ENCODE results near the gene C6orf118. TPM values are rescaled to one million over a fixed set of nuclear protein-coding genes. Genes with fewer than 3 reads are reported as not detected.

C6orf118 gene
- not detected for polyA plus RNA-seq (2012; ENCODE audit: insufficient read depth, insufficient read length)

GRCh38 chr6:165308926-165309731 is at the start of gene C6orf118:
Gene C6orf118 (minus strand): TSS chr6:165309605. CDS start chr6:165309586, 19 bp downstream.
- no peak within 1 kb of the TSS for H3K4me3 ChIP-seq (ENCODE audit: low read length)
- DNase-seq (ENCODE audit: low read depth, low spot score) = peak; percentile 2

DNA sequence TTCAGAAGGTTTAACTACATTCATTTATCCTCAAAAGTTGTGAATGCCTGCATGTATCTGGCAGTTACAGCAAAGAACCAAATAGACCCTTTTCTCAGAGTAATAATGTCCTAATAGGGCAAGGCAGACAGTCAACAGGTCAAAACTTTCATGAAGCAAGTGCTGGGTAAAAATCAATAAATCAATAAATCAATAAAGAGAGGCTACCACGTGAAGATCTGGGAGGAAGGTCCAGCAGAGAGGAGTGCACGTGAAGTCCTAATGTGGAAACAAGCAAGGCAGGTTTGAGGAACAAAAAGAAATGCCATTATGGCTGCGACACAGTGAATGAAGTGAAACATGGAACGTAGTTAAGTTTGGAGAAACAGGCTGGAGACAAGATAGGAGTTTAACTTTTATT is 36.3 kb upstream of the C6orf118 start:
- no peak for DNase-seq (ENCODE audit: low read depth, low spot score)
- H3K4me3 ChIP-seq (ENCODE audit: low read length) = no peak overlapping the region

DNA sequence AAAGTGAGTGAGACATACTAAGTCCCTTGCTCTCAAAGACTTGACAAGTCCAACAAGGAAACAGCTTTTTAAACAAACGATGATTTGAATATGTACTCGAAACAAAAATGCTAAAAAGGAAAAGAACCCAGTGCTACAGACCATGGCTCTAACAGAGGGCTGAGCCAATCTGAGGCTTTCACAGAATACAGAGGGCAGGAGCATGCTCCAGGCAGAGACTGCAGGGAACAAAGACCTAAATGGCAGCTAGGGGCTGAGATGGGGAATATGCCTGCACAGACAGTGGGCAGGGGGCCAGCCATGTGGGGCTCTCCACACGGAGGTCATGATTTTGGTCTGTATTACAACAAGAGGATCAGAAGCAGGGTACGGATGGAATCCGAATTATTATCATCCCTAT is 31.1 kb upstream of the C6orf118 start:
- H3K4me3 ChIP-seq (ENCODE audit: low read length) = no peak overlapping the region
- DNase-seq (ENCODE audit: low read depth, low spot score) = no peak

GRCh38 chr6:165325609-165326008 is 16.2 kb upstream of the C6orf118 start:
- no peak overlapping the region for H3K4me3 ChIP-seq (ENCODE audit: low read length)
- DNase-seq (ENCODE audit: low read depth, low spot score) = no peak

DNA sequence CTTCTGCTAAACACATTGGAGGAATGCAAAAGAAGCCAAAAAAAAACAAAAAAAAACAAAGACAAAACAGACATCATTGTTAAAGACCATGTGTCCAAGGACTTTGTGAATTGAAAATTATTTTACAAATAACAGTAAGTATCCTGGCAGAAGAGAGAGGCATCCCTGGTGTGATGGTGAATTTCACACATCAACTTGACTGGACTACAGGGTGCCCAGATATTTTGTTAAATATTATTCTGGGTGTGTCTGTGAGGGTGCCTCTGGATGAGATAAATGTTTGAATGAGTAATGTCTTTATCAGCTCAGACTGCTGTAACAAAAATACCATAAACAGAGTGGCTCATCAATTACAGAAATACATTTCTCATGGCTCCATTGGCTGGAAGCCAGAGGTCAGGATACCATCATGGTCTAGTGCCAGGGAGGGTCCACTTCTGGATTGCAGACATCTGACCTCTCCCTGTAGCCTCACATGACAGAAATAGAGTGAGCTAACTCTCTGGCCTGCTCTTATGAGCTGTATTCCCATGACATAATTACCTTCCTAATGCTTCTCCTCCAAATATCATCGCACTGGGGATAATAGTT is 12.2 kb upstream of the C6orf118 start:
- no peak for DNase-seq (ENCODE audit: low read depth, low spot score)

DNA sequence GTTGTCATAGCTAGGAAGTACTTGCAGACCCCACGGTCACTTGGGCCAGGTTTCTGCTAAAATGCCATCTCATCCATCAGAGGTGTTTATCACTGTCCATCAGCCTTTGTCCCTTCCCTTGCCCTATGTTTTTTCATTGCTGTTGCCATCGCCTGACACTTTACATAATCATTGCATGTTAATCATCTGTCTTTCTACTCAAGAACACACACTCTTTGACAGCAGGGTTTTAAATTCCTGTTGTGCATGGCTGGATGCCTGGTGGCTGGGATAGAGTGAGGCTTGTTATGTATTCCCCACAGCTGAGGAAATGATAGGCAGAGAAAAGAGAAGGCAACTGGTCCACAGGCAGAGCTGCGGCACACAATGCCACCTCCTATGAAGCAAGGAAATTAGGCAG is 11.7 kb upstream of the C6orf118 start:
- DNase-seq (ENCODE audit: low read depth, low spot score) = no peak
- no peak overlapping the region for H3K4me3 ChIP-seq (ENCODE audit: low read length)

More for the DNA sequence above, 12.2 kb upstream of the C6orf118 start:
- no peak overlapping the region for H3K4me3 ChIP-seq (ENCODE audit: low read length)

DNA sequence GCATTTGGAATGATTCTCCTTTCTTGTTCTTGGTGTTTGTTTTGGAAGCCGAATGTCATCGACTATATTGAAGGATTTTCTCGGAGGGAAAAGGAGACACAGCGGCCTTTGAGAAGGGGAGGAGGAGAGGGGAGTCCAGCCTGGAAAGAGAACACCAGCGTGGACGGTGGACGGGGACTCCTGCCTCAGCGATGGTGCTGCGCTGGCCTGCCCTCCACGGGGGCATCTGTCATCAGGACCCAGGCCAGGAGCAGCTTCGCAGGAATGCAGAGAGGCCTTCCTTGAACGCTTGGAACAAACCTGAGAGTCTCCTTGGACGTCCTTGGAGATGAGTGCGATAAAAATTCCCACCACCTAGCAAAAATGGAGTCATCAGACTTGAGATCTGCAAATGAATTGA is 8.3 kb upstream of the C6orf118 start:
- no peak overlapping the region for H3K4me3 ChIP-seq (ENCODE audit: low read length)
- DNase-seq (ENCODE audit: low read depth, low spot score) = no peak

- H3K4me3 ChIP-seq (ENCODE audit: low read length) = no peak overlapping the region
- no peak for DNase-seq (ENCODE audit: low read depth, low spot score)
Observed at GRCh38 chr6:165306955-165307354, 2.5 kb downstream of the C6orf118 start.

DNA sequence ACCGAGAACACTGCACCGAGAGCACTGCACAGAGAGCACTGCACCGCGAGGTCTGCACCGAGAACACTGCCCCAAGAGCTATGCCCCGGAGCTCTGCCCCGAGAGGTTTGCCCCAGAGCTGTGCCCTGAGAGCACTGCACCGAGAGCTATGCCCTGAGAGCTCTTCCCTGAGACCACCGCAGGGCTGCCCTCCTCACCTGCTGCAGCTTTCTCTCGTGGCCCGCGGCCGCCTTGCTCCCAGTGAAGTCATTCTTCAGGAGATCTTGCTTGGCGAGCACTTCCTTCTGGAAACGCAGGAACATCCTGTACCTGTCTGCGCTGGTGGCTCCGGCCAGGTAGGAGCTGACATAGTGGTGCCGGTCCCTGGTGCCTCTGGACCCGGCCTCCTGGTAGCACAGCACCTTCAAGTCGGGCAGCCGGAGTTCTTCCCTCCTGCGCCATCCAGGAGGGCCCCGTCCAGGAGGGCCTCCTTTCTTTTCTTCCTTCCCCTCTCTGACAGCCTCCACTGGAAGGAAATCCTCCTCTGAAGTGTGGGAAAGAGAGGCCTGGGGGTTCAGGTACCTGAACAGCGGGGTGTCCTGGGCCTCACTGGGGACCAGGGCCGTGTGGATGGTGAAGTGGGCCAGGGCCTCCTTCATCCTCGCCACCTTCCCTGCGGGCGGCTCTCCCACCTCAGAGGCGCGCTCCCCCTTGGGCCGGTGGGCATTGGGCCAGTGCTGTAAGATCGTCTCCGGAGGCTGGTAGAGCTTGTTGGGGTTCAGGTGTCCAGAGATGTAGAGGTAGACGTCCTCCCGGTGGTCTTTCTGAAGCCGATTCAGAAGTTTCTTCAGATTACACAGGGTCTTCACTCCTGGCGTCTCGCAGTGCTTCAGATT is 7.8 kb downstream of the C6orf118 start:
- DNase-seq (ENCODE audit: low read depth, low spot score) = no peak

GRCh38 chr6:165300422-165300936 is 8.9 kb downstream of the C6orf118 start:
- no peak overlapping the region for H3K4me3 ChIP-seq (ENCODE audit: low read length)
- DNase-seq (ENCODE audit: low read depth, low spot score) = no peak

More for the DNA sequence above, 7.8 kb downstream of the C6orf118 start:
- no peak overlapping the region for H3K4me3 ChIP-seq (ENCODE audit: low read length)

GRCh38 chr6:165298875-165299274 is 10.5 kb downstream of the C6orf118 start:
- no peak for DNase-seq (ENCODE audit: low read depth, low spot score)
- no peak overlapping the region for H3K4me3 ChIP-seq (ENCODE audit: low read length)

- no peak for DNase-seq (ENCODE audit: low read depth, low spot score)
- H3K4me3 ChIP-seq (ENCODE audit: low read length) = no peak overlapping the region
Observed at GRCh38 chr6:165298402-165298801, 11.0 kb downstream of the C6orf118 start.

DNA sequence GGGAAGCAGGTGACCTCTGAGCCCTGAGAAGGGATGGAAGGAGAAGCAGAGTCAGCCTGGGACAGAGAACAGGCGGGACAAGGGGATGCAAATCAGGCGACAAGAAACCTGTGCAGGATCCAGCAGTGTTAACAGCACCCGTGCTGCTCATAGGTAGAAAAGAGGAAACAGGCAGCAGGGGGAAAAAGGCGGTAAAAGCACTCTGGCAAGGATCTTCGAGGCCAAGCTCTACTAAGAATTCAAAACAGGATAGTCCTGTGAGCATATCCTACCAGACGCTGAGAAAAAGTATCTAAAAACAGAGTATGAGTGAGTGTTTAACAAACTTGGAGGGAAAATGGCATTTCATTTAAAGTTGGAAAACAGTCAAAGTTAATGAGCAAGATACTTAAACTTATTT is 16.7 kb downstream of the C6orf118 start:
- no peak overlapping the region for H3K4me3 ChIP-seq (ENCODE audit: low read length)
- no peak for DNase-seq (ENCODE audit: low read depth, low spot score)

DNA sequence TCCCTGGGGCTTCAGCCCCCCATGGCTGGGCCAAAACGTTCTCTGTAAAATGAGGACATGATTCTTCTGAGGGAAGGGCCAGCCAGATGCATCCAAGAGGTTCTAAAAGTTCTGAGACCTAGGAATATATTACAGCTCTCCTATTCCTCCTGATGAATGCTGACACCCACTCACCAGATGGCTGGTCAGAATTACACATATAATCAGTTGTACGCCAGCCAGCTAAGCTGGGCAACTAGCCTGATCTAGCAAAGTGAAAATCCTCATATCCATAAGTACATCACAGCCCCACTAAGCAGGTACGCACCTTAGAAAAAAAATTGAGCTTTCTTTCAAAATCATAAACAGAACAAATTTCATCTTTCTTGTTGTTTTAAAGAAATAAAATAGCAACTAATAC is 34.8 kb downstream of the C6orf118 start:
- DNase-seq (ENCODE audit: low read depth, low spot score) = no peak

GRCh38 chr6:165272585-165272984 is 36.8 kb downstream of the C6orf118 start:
- no peak overlapping the region for H3K4me3 ChIP-seq (ENCODE audit: low read length)

More for the DNA sequence above, 34.8 kb downstream of the C6orf118 start:
- no peak overlapping the region for H3K4me3 ChIP-seq (ENCODE audit: low read length)

GRCh38 chr6:165268987-165269386 is 40.4 kb downstream of the C6orf118 start:
- DNase-seq (ENCODE audit: low read depth, low spot score) = no peak
- no peak overlapping the region for H3K4me3 ChIP-seq (ENCODE audit: low read length)

More at GRCh38 chr6:165272585-165272984, 36.8 kb downstream of the C6orf118 start:
- no peak for DNase-seq (ENCODE audit: low read depth, low spot score)

GRCh38 chr6:165266621-165267020 is 42.8 kb downstream of the C6orf118 start:
- H3K4me3 ChIP-seq (ENCODE audit: low read length) = no peak overlapping the region
- no peak for DNase-seq (ENCODE audit: low read depth, low spot score)

- H3K4me3 ChIP-seq (ENCODE audit: low read length) = no peak overlapping the region
- no peak for DNase-seq (ENCODE audit: low read depth, low spot score)
Observed at GRCh38 chr6:165266191-165266590, 43.2 kb downstream of the C6orf118 start.

DNA sequence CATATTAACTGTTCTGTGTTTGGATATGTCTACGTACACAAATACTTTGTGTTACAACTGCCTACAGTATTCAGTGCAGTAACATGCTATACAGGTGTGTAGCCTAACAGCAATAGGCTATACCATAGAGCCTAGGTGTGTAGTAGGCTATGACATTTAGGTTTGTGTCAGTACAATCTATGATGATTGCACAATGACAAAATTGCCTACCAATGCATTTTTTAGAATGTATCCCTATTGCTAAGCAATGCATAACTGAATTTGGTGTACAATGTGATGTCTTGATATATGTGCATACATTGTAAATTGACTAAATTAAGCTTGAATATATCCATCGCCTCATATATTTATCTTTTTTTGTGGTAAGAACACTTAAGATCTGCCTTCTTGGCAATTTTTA is 48.9 kb downstream of the C6orf118 start:
- no peak for DNase-seq (ENCODE audit: low read depth, low spot score)
- no peak overlapping the region for H3K4me3 ChIP-seq (ENCODE audit: low read length)
